ENCODE data around the gene DCUN1D4. TPM values are rescaled to one million over a fixed set of nuclear protein-coding genes. Genes with fewer than 3 reads are reported as not detected.

Gene DCUN1D4
- polyA plus RNA-seq, 1 donor from 2014 or later: 130 TPM

GRCh38 chr4:51942108-51942832 lies 99.3 kb downstream of the DCUN1D4 start:
- no peak overlapping the region for H3K4me2 ChIP-seq (ENCODE audit: low read length)

GRCh38 chr4:51942833-51943215 lies 99.9 kb downstream of the DCUN1D4 start:
- H3K27ac ChIP-seq (ENCODE audit: low read length): no peak overlapping the region
- no peaks in the 10 kb centered on the region for H3K9me3 ChIP-seq (ENCODE audit: low read length)
- no peaks in the 10 kb centered on the region for H3K36me3 ChIP-seq (ENCODE audit: insufficient read depth, low read length)
- no peak overlapping the region for H2AFZ ChIP-seq (ENCODE audit: low read depth, low read length)
- H3K27me3 ChIP-seq (ENCODE audit: insufficient read depth, low read depth, low read length): no peaks in the 10 kb centered on the region
- H3K79me2 ChIP-seq (replicated peaks; ENCODE audit: insufficient read depth, low read length): no peaks in the 10 kb centered on the region
- no peaks in the 10 kb centered on the region for H3F3A ChIP-seq (ENCODE audit: insufficient read depth, low read length, poor library complexity, severe bottlenecking)
- no peaks in the 10 kb centered on the region for H3K9me2 ChIP-seq (ENCODE audit: insufficient read depth, low read length)
- no peak overlapping the region for H3K4me2 ChIP-seq (ENCODE audit: low read length)
- no peaks in the 10 kb centered on the region for H4K20me1 ChIP-seq (ENCODE audit: insufficient read depth)
- no peak overlapping the region for H3K4me3 ChIP-seq (ENCODE audit: low read length)
- H3K9ac ChIP-seq (ENCODE audit: low read length): no peak overlapping the region
- TF ChIP-seq EZH2 (IDR thresholded peaks at IDR 0.05; ENCODE audit: borderline replicate concordance, insufficient read depth, low read length, poor library complexity, severe bottlenecking) (no peak), SMC3 (conservative IDR thresholded peaks at IDR 0.05; ENCODE audit: poor library complexity) (no peak), MXI1 (conservative IDR thresholded peaks at IDR 0.05; ENCODE audit: poor library complexity, severe bottlenecking) (no peak), RAD21 (conservative IDR thresholded peaks at IDR 0.05) (no peak), EP300 (conservative IDR thresholded peaks at IDR 0.05; ENCODE audit: poor library complexity, severe bottlenecking) (no peak), CTCF (IDR thresholded peaks at IDR 0.05; ENCODE audit: poor library complexity, severe bottlenecking) (no peak)

More at GRCh38 chr4:51942108-51942832, 99.3 kb downstream of the DCUN1D4 start:
- Histone ChIP-seq H3K27me3 (ENCODE audit: insufficient read depth, low read depth, low read length) (no peaks in the 10 kb centered on the region), H3K4me3 (ENCODE audit: low read length) (no peak overlapping the region), H3K36me3 (ENCODE audit: insufficient read depth, low read length) (no peaks in the 10 kb centered on the region), H3K79me2 (replicated peaks; ENCODE audit: insufficient read depth, low read length) (no peaks in the 10 kb centered on the region), H3K9me2 (ENCODE audit: insufficient read depth, low read length) (no peaks in the 10 kb centered on the region), H3K9ac (ENCODE audit: low read length) (no peak overlapping the region), H4K20me1 (ENCODE audit: insufficient read depth) (no peaks in the 10 kb centered on the region), H3K27ac (ENCODE audit: low read length) (no peak overlapping the region), H3K9me3 (ENCODE audit: low read length) (no peaks in the 10 kb centered on the region), H2AFZ (ENCODE audit: low read depth, low read length) (no peak overlapping the region), H3F3A (ENCODE audit: insufficient read depth, low read length, poor library complexity, severe bottlenecking) (no peaks in the 10 kb centered on the region)
- TF ChIP-seq EP300 (conservative IDR thresholded peaks at IDR 0.05; ENCODE audit: poor library complexity, severe bottlenecking) (no peak), POLR2AphosphoS5 (IDR thresholded peaks at IDR 0.05) (no peak), MXI1 (conservative IDR thresholded peaks at IDR 0.05; ENCODE audit: poor library complexity, severe bottlenecking) (no peak), TAF1 (IDR thresholded peaks at IDR 0.05; ENCODE audit: low read depth) (no peak), EZH2 (IDR thresholded peaks at IDR 0.05; ENCODE audit: borderline replicate concordance, insufficient read depth, low read length, poor library complexity, severe bottlenecking) (no peak), CTCF (IDR thresholded peaks at IDR 0.05; ENCODE audit: poor library complexity, severe bottlenecking) (no peak), REST (IDR thresholded peaks at IDR 0.05; ENCODE audit: borderline replicate concordance) (no peak), RAD21 (conservative IDR thresholded peaks at IDR 0.05) (no peak), SMC3 (conservative IDR thresholded peaks at IDR 0.05; ENCODE audit: poor library complexity) (no peak)

All from neural cell (in vitro differentiated cells).